Stimulated activated CD8-positive, alpha-beta memory T cell treated with anti-CD3 and anti-CD28 coated beads, Interleukin-7, amount 100 ng/mL, for 1 hour (primary cell): ENCODE results near the gene SENP3.
A peak's percentile ranks its signal among the peaks of the same experiment; 100 is the strongest.
"Not testable (repeated sequence)": the region's sequence is repeated elsewhere in the genome, so short reads cannot be mapped to it uniquely, and the experiment has no call there.

Source experiments
- DNase-seq, 2 donors: peaks; one replicate each; pipeline ENCODE4 v3.0.0-alpha.2; 2020; ENCODE audit warnings: low read depth in 2 of 2

SENP3 gene

GRCh38 chr17:7597561-7597960 is 35.8 kb downstream of the SENP3 start:
- not testable (repeated sequence) for DNase-seq

- DNase-seq: no peak
These were observed 44.6 kb downstream of the SENP3 start for GRCh38 chr17:7606280-7606679.

- no peak for DNase-seq
These were observed 48.9 kb downstream of the SENP3 start for GRCh38 chr17:7610641-7611040.

GRCh38 chr17:7611635-7612293 is 50.0 kb downstream of the SENP3 start:
- no peak for DNase-seq

GRCh38 chr17:7612294-7612640 is 50.5 kb downstream of the SENP3 start:
- DNase-seq: no peak

- no peak for DNase-seq
These were observed 52.2 kb downstream of the SENP3 start for GRCh38 chr17:7613769-7614424.

- DNase-seq: peak; percentile 94 to 97
These were observed 52.9 kb downstream of the SENP3 start, which contains the start of gene FXR2 for GRCh38 chr17:7614425-7615264. Gene FXR2, minus strand, starts transcription at chr17:7614897. Its CDS starts 365 bp downstream, at chr17:7614532.

GRCh38 chr17:7615265-7615747 is 53.6 kb downstream of the SENP3 start:
- DNase-seq: no peak

GRCh38 chr17:7618608-7619007 is 56.9 kb downstream of the SENP3 start:
- DNase-seq: no peak

- DNase-seq: no peak
These were observed 59.1 kb downstream of the SENP3 start for GRCh38 chr17:7620835-7621234.
